Activated CD8-positive, alpha-beta T cell treated with anti-CD3 and anti-CD28 coated beads for 36 hours (primary cell): Measurements from ENCODE around the gene LRRC7. TPM values are rescaled to one million over a fixed set of nuclear protein-coding genes. Genes with fewer than 3 reads are reported as not detected.

Experiments
- ATAC-seq: fragments of 200-7000 bp; cut with Tn5 transposase; one replicate; pipeline ENCODE4 v1.10.0; 2021; ENCODE audit warnings: mild to moderate bottlenecking, moderate library complexity
- CTCF ChIA-PET: fragments of 350-600 bp; sonication (Branson Sonifier 250); formaldehyde crosslinking; loops from one replicate; lab custom pipeline; 2021; ENCODE audit warnings: antibody characterized with exemption; lab: Charles Lee
- POLR2A ChIA-PET: fragments of 350-600 bp; sonication (Branson Sonifier 250); formaldehyde crosslinking; loops from one replicate; lab custom pipeline; 2021; ENCODE audit warnings: antibody characterized with exemption; lab: Charles Lee
- DNase-seq: peaks from one replicate; pipeline ENCODE4 v3.0.0-alpha.2; 2020
- H3K27ac Mint-ChIP-seq: one replicate; pipeline ENCODE4 v1.8.0; 2021; ENCODE audit warnings: mild to moderate bottlenecking, mixed read lengths
- H3K27me3 Mint-ChIP-seq: one replicate; pipeline ENCODE4 v1.8.0; 2021; ENCODE audit warnings: mixed read lengths
- H3K36me3 Mint-ChIP-seq: one replicate; pipeline ENCODE4 v1.8.0; 2021; ENCODE audit warnings: low read depth, mixed read lengths
- H3K4me1 Mint-ChIP-seq: one replicate; pipeline ENCODE4 v1.8.0; 2021; ENCODE audit warnings: low read depth, mixed read lengths
- H3K4me3 Mint-ChIP-seq: one replicate; pipeline ENCODE4 v1.8.0; 2021; ENCODE audit warnings: mild to moderate bottlenecking, moderate library complexity, mixed read lengths
- H3K9me3 Mint-ChIP-seq: one replicate; pipeline ENCODE4 v1.8.0; 2021; ENCODE audit warnings: mixed read lengths
- intact Hi-C: fragments of 100-400 bp; cut with micrococcal nuclease; formaldehyde crosslinking; loops from one replicate; pipeline ENCODE4 v1.10.0; 2022
- total RNA-seq, 2 experiments: library from RNA; stranded (reverse); gene quantifications; one replicate each; pipeline ENCODE4 v1.2.3, GENCODE V29; 2021
- TF ChIP-seq, protein P1 (sequence below): fragments of 200-600 bp; IDR thresholded peaks from one replicate; pipeline ENCODE4 v1.8.0; 2022; ENCODE audit warnings: antibody characterized with exemption, mild to moderate bottlenecking

Gene LRRC7
- total RNA-seq, 2 experiments from 2014 or later = 0.27 to 0.29 TPM

DNA sequence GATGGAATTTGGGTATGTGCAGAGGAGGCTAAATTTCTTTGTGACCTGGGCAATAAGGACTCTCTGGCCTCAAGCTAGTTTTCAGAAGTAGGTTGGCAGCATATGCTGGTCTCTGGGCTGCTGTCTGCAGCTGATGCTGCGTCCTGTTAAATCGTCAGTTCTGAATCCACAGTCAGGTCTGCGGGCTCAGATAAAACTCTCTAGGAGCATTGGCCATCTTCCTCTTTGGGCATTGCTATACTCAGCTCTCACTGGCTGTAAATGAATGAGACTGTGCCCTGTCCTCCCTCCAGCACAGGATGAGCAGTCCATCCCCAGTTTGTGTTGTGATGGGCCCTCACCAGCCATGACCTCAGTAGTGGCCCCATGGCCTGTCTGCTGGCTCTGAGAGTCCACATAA lies 365.0 kb downstream of the LRRC7 start:
- CTCF ChIA-PET = no interaction called here
- no peak overlapping the region for H3K27ac Mint-ChIP-seq
- ATAC-seq = no peak

DNA sequence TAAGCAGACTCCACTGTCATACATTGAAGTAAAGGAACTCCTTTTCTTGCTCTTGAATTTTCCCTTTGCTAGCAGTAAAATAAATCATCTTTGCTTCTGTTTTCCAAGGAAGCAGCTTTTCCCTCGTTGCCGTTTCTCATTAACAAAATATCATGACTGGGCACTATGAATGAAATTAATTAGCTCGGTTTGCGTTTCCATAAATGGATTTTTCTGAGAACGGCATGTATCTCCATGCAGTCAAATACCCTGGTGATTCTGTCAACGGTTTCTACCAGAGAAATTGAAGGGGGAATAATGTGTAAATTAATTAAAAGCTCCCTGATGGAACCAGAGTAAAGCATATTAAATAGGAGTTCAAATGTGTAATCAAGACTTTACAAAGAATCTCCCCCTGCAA lies 372.5 kb downstream of the LRRC7 start:
- POLR2A ChIA-PET = no interaction called here
- CTCF ChIA-PET = no interaction called here
- intact Hi-C loops = no loop called here
- no peaks in the 10 kb centered on the region for H3K27me3 Mint-ChIP-seq
- peaks cover 5% of the 10 kb centered on the region for H3K9me3 Mint-ChIP-seq
- no peak overlapping the region for H3K4me3 Mint-ChIP-seq
- no peaks in the 10 kb centered on the region for H3K36me3 Mint-ChIP-seq
- no peak for DNase-seq
- H3K4me1 Mint-ChIP-seq = no peaks in the 10 kb centered on the region
- ATAC-seq = no peak
- H3K27ac Mint-ChIP-seq = no peak overlapping the region
- TF ChIP-seq, protein P1, sequence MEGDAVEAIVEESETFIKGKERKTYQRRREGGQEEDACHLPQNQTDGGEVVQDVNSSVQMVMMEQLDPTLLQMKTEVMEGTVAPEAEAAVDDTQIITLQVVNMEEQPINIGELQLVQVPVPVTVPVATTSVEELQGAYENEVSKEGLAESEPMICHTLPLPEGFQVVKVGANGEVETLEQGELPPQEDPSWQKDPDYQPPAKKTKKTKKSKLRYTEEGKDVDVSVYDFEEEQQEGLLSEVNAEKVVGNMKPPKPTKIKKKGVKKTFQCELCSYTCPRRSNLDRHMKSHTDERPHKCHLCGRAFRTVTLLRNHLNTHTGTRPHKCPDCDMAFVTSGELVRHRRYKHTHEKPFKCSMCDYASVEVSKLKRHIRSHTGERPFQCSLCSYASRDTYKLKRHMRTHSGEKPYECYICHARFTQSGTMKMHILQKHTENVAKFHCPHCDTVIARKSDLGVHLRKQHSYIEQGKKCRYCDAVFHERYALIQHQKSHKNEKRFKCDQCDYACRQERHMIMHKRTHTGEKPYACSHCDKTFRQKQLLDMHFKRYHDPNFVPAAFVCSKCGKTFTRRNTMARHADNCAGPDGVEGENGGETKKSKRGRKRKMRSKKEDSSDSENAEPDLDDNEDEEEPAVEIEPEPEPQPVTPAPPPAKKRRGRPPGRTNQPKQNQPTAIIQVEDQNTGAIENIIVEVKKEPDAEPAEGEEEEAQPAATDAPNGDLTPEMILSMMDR = no peak

More for the DNA sequence above, 365.0 kb downstream of the LRRC7 start:
- Mint-ChIP-seq H3K4me1 (no peaks in the 10 kb centered on the region), H3K4me3 (no peak overlapping the region), H3K9me3 (peaks cover 5% of the 10 kb centered on the region), H3K27me3 (no peaks in the 10 kb centered on the region), H3K36me3 (no peaks in the 10 kb centered on the region)
- no peak for DNase-seq
- intact Hi-C loops = no loop called here
- POLR2A ChIA-PET = no interaction called here
- TF ChIP-seq, protein P1 = no peak

DNA sequence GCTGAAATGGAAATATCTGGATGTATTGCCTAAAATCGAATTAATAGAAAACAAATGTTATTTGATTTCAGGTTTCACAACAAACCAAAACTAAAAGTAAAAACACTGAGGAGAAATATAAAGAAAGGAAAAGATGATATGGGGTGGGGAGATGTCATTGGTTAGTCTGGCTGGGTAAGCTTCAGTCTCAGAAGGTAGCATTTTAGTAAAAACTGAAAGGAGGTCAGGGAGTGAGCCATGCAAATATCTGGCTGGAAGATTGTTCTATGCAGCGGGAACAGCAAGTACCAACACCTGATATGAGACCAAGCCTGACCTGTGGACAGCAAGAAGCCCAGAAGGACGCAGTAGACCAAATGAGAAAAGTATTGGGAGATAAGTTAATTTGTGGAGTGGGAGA lies 373.1 kb downstream of the LRRC7 start:
- Mint-ChIP-seq H3K4me3 (no peak overlapping the region), H3K27me3 (no peaks in the 10 kb centered on the region), H3K36me3 (no peaks in the 10 kb centered on the region), H3K4me1 (no peaks in the 10 kb centered on the region), H3K27ac (no peak overlapping the region), H3K9me3 (peaks cover 5% of the 10 kb centered on the region)
- DNase-seq (no peak), ATAC-seq (no peak)
- ChIA-PET POLR2A (no interaction called here), CTCF (no interaction called here)
- TF ChIP-seq, protein P1 = no peak
- intact Hi-C loops = no loop called here

DNA sequence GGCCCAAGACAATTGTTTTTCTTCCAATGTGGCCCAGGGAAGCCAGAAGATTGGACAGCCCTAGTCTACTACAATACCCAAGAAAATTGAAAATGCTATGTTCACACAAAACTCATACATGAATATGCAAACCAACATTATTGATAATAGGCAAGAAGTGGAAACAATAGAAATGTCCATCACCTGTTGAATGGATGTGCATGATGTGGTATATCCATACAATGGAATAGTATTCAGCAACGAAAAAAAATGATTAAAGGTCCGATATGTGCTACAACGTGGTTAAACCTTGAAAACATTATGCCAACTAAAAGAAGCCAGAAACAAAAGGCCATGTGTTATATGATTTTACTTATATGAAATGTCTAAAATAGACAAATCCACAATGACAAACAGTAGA lies 375.3 kb downstream of the LRRC7 start:
- Mint-ChIP-seq H3K36me3 (no peaks in the 10 kb centered on the region), H3K27ac (no peak overlapping the region), H3K27me3 (no peaks in the 10 kb centered on the region), H3K4me3 (no peak overlapping the region), H3K9me3 (peaks cover 5% of the 10 kb centered on the region), H3K4me1 (no peaks in the 10 kb centered on the region)
- intact Hi-C loops = no loop called here
- DNase-seq (no peak), ATAC-seq (no peak)
- TF ChIP-seq, protein P1 = no peak
- POLR2A ChIA-PET = no interaction called here
- CTCF ChIA-PET = no interaction called here

DNA sequence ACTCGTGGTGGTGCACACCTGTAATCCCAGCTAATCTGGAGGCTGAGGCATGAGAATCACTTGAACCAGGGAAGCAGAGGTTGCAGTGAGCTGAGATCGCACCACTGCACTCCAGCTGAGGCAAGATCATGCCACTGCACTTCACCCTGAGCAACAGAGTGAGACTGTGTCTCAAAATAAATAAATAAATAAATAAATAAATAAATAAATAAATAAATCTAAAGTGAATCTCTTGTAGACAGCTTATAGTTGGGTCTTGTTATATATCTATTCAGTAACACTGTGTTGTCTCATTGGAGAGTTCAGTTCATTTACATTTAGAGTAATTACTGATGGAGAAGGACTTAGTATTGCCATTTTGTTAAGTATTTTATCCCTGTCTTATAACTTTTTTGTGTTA lies 379.2 kb downstream of the LRRC7 start:
- intact Hi-C loops = no loop called here
- no peaks in the 10 kb centered on the region for H3K27me3 Mint-ChIP-seq
- ChIA-PET CTCF (no interaction called here), POLR2A (no interaction called here)
- H3K27ac Mint-ChIP-seq = no peak overlapping the region
- TF ChIP-seq, protein P1 = no peak
- peaks cover 5% of the 10 kb centered on the region for H3K9me3 Mint-ChIP-seq
- DNase-seq (no peak), ATAC-seq (no peak)
- H3K4me3 Mint-ChIP-seq = no peak overlapping the region
- no peaks in the 10 kb centered on the region for H3K36me3 Mint-ChIP-seq
- H3K4me1 Mint-ChIP-seq = no peaks in the 10 kb centered on the region
